Measurements from ENCODE around the gene VWA8. TPM values are rescaled to one million over a fixed set of nuclear protein-coding genes. Genes with fewer than 3 reads are reported as not detected.

VWA8 gene
- total RNA-seq, 6 experiments from 2014 or later = 11.3 to 14.7 (median 13.8) TPM

DNA sequence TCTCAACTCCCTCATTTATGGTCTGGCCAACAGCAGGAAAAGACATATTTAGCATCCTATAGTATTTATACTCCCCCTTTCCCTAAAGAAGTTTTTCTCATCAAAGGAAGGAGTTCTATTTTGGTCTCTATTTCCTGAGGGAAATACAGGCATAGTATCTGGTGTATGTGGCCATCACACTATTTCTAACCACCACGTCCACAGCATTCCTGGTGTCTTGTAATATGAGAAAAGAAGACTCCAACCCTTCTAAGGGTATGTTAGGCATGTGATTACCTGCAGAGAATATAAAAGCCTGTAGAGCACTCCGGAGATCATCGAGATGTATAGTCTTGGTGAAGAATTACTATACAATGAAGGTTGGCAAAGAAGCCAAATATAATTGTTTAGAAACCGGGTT, 137.4 kb downstream of the VWA8 start:
- Mint-ChIP-seq H3K27ac (no peak overlapping the region), H3K9me3 (no peaks in the 10 kb centered on the region), H3K36me3 (ENCODE audit: low read depth) (peaks cover 12% of the 10 kb centered on the region; the same call in 1 of the 2 replicates), H3K4me1 (ENCODE audit: low read depth) (peaks cover 36% of the 10 kb centered on the region), H3K4me3 (no peak overlapping the region), H3K27me3 (ENCODE audit: insufficient read depth) (no peaks in the 10 kb centered on the region)
- DNase-seq = no peak
- TF ChIP-seq, protein P1, sequence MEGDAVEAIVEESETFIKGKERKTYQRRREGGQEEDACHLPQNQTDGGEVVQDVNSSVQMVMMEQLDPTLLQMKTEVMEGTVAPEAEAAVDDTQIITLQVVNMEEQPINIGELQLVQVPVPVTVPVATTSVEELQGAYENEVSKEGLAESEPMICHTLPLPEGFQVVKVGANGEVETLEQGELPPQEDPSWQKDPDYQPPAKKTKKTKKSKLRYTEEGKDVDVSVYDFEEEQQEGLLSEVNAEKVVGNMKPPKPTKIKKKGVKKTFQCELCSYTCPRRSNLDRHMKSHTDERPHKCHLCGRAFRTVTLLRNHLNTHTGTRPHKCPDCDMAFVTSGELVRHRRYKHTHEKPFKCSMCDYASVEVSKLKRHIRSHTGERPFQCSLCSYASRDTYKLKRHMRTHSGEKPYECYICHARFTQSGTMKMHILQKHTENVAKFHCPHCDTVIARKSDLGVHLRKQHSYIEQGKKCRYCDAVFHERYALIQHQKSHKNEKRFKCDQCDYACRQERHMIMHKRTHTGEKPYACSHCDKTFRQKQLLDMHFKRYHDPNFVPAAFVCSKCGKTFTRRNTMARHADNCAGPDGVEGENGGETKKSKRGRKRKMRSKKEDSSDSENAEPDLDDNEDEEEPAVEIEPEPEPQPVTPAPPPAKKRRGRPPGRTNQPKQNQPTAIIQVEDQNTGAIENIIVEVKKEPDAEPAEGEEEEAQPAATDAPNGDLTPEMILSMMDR (IDR thresholded peaks at IDR 0.05) = no peak

DNA sequence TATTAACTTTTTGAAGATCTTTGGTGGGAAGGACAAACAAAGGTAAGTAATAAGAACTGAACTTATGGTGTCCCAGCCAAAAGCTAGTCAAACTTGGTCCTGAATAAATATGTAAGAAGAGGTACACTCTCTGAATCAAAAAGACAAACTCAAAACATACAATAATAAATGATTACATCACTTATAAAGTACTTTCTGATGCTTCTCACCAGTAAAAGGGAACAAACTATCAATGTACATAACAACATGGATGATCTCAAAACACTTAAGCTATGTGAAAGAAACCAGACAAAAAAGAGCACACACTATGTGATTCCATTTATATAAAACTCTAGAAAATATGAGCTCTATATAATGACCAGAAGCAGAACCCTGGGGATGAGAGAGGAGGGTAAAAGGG, 138.3 kb downstream of the VWA8 start:
- Mint-ChIP-seq H3K27ac (no peak overlapping the region), H3K4me3 (no peak overlapping the region), H3K36me3 (ENCODE audit: low read depth) (peaks cover 12% of the 10 kb centered on the region), H3K9me3 (no peaks in the 10 kb centered on the region), H3K4me1 (ENCODE audit: low read depth) (peaks cover 27% of the 10 kb centered on the region), H3K27me3 (ENCODE audit: insufficient read depth) (no peaks in the 10 kb centered on the region)
- TF ChIP-seq, protein P1 (IDR thresholded peaks at IDR 0.05) = no peak
- DNase-seq = no peak

- TF ChIP-seq, protein P1 (IDR thresholded peaks at IDR 0.05) = no peak
- H3K9me3 Mint-ChIP-seq = no peaks in the 10 kb centered on the region
- no peaks in the 10 kb centered on the region for H3K27me3 Mint-ChIP-seq (ENCODE audit: insufficient read depth)
- H3K36me3 Mint-ChIP-seq (ENCODE audit: low read depth) = peaks cover 16% of the 10 kb centered on the region
- H3K4me1 Mint-ChIP-seq (ENCODE audit: low read depth) = peaks cover 13% of the 10 kb centered on the region
- no peak overlapping the region for H3K4me3 Mint-ChIP-seq
- no peak for DNase-seq
- H3K27ac Mint-ChIP-seq = no peak overlapping the region
Observed at GRCh38 chr13:41821238-41821594, 139.7 kb downstream of the VWA8 start.

DNA sequence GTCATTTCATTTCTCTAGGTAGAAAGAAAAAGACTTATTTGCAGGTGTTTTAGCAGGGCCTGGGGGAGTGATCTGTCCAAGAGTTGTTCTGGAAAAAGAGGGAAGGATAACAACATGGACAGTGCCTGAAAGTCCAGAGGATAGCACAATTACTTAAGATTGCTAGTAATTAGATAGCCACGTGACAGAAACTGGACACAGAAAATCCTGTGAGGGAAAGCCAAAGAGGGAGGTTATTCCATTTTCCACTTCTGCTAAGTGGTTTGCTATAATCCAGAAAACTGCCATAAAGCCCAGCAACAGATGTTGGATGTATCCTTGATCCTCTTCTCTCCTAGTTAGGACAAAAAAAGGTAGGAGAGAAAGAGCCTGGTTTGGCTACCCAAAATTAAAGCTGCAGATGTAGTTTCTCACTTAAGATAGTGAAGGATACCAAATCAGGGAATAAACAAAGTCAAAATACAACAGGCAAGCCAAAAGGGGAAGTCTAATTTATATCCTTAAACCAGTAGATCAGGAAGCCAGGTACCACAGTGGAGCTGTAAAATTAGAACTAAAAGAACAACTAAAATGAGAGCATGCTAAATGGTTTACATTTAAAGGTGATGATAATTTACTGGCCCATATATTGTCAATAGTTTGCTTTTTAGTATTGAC, 140.2 kb downstream of the VWA8 start:
- no peaks in the 10 kb centered on the region for H3K27me3 Mint-ChIP-seq (ENCODE audit: insufficient read depth)
- H3K4me3 Mint-ChIP-seq = no peak overlapping the region
- no peak overlapping the region for H3K27ac Mint-ChIP-seq
- TF ChIP-seq, protein P1 (IDR thresholded peaks at IDR 0.05) = no peak
- H3K9me3 Mint-ChIP-seq = no peaks in the 10 kb centered on the region
- DNase-seq = no peak
- H3K4me1 Mint-ChIP-seq (ENCODE audit: low read depth) = peaks cover 12% of the 10 kb centered on the region
- peaks cover 19% of the 10 kb centered on the region for H3K36me3 Mint-ChIP-seq (ENCODE audit: low read depth)

GRCh38 chr13:41816057-41816456, 144.9 kb downstream of the VWA8 start:
- TF ChIP-seq, protein P1 (IDR thresholded peaks at IDR 0.05) = no peak

More at GRCh38 chr13:41816057-41816456, 144.9 kb downstream of the VWA8 start:
- H3K27ac Mint-ChIP-seq = no peak overlapping the region
- H3K36me3 Mint-ChIP-seq (ENCODE audit: low read depth) = peaks cover 30% of the 10 kb centered on the region
- H3K4me3 Mint-ChIP-seq = no peak overlapping the region
- no peaks in the 10 kb centered on the region for H3K27me3 Mint-ChIP-seq (ENCODE audit: insufficient read depth)
- no peak for DNase-seq
- H3K9me3 Mint-ChIP-seq = no peaks in the 10 kb centered on the region; the same call in 1 of the 2 replicates
- peaks cover 40% of the 10 kb centered on the region for H3K4me1 Mint-ChIP-seq (ENCODE audit: low read depth)
